Lower lobe of right lung (tissue), 2 donors: ENCODE measurements around the gene SNRPB2. TPM values are rescaled to one million over a fixed set of nuclear protein-coding genes. Genes with fewer than 3 reads are reported as not detected.

Experiments used
- ATAC-seq, 2 donors: fragments of 200-7000 bp; cut with Tn5 transposase; one replicate each; pipeline ENCODE4 v1.9.1; 2020 to 2022; ENCODE audit warnings: mild to moderate bottlenecking in 2 of 2, moderate library complexity in 2 of 2
- DNase-seq: peaks from one replicate; pipeline ENCODE4 v3.0.0-alpha.2; 2020
- H3K27ac ChIP-seq: fragments of 200-600 bp; one replicate; pipeline ENCODE4 v1.8.0; 2022
- H3K27me3 ChIP-seq: fragments of 200-600 bp; one replicate; pipeline ENCODE4 v1.8.0; 2022; ENCODE audit warnings: low read depth
- H3K36me3 ChIP-seq: fragments of 200-600 bp; one replicate; pipeline ENCODE4 v1.8.0; 2022; ENCODE audit warnings: mild to moderate bottlenecking
- H3K4me1 ChIP-seq: fragments of 200-600 bp; one replicate; pipeline ENCODE4 v1.8.0; 2022
- H3K4me3 ChIP-seq: fragments of 200-600 bp; one replicate; pipeline ENCODE4 v1.8.0; 2022; ENCODE audit warnings: mild to moderate bottlenecking
- H3K9me3 ChIP-seq: fragments of 200-600 bp; one replicate; pipeline ENCODE4 v1.8.0; 2022
- intact Hi-C: fragments of 100-400 bp; cut with DNase I; formaldehyde crosslinking; loops from one replicate; pipeline ENCODE4 v1.11.0; 2022
- total RNA-seq: library from RNA; stranded (reverse); fragmentation: NEBNext Ultra II Directional; extraction: Animal tissue kit (Norgen Biotek cat#: 25700); gene quantifications from one replicate; pipeline ENCODE4 v1.2.1, GENCODE V29; 2021
- TF ChIP-seq, protein P1 (sequence below): fragments of 200-600 bp; IDR thresholded peaks from one replicate; pipeline ENCODE4 v1.8.0; 2022; ENCODE audit warnings: antibody characterized with exemption, mild to moderate bottlenecking
- donor health status: DM: no; HTN: yes; CAD: no; lungs with severe emphysema.

Gene SNRPB2
- total RNA-seq, 1 donor from 2014 or later, result 44.6 TPM

DNA sequence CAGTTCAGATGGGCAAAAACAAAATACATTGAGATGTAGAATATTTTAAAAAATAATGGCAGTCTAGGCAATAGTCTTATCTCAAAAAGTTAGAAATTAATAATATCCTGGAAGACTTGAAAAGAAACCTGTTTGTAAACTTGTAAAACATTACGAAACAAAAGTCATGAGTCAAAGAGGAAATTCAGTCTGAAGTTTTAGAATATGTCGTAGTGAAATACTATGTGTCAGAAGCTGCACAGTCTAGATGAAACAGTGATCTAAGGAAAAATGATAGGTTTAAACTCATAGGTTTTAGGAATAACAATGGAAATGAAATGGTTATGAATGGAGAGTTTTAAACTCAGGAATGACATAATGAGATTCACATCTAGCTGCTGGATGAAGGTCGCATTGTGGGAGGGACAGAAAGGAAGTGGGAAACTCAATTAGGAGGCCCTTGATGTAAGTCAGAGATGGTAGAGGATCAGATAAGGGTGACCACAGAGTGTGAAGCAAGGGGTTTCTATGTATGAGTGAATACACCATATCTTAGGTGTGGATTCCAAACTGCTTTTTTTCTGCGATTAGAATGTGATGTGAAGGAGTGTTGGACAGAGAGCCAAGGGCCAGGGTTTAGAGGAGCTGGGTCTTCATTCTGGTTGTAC, 2.8 kb downstream of the SNRPB2 start:
- TF ChIP-seq, protein P1, sequence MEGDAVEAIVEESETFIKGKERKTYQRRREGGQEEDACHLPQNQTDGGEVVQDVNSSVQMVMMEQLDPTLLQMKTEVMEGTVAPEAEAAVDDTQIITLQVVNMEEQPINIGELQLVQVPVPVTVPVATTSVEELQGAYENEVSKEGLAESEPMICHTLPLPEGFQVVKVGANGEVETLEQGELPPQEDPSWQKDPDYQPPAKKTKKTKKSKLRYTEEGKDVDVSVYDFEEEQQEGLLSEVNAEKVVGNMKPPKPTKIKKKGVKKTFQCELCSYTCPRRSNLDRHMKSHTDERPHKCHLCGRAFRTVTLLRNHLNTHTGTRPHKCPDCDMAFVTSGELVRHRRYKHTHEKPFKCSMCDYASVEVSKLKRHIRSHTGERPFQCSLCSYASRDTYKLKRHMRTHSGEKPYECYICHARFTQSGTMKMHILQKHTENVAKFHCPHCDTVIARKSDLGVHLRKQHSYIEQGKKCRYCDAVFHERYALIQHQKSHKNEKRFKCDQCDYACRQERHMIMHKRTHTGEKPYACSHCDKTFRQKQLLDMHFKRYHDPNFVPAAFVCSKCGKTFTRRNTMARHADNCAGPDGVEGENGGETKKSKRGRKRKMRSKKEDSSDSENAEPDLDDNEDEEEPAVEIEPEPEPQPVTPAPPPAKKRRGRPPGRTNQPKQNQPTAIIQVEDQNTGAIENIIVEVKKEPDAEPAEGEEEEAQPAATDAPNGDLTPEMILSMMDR, result no peak
- Histone ChIP-seq H3K27me3 (peaks cover 3% of the 10 kb centered on the region), H3K36me3 (peaks cover 58% of the 10 kb centered on the region), H3K27ac (no peak overlapping the region), H3K9me3 (no peaks in the 10 kb centered on the region), H3K4me1 (peaks cover 12% of the 10 kb centered on the region), H3K4me3 (no peak overlapping the region)
- DNase-seq (no peak), ATAC-seq (no peak)
- intact Hi-C loops, result no loop called here

DNA sequence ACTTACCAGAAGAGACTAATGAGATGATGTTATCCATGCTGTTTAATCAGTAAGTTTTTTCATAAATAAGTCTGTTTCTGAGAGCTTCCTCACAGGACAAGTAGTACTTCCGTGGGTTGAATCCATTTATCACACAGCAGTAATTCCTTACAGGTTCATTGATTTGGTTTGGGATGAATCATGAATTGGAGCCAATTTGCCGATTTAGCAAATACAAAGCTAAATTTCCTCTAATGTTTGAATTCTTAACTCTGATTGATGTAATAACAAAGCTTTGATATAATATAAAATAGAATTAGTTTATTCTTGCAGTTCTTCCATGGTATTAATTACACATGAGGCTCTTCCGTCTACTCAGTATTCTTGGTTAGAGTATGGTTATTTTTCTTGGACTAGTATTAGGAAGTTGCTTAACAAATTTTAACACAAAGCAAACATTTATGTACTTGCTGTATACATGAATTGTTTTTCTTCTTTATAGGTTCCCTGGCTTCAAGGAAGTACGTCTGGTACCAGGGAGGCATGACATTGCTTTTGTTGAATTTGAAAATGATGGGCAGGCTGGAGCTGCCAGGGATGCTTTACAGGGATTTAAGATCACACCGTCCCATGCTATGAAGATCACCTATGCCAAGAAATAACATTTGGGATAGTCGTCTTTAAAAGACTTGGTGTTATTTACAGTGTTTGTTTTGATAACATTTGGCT, 10.7 kb downstream of the SNRPB2 start:
- no peak for ATAC-seq
- intact Hi-C loops, result no loop called here
- no peak overlapping the region for H3K4me3 ChIP-seq

DNA sequence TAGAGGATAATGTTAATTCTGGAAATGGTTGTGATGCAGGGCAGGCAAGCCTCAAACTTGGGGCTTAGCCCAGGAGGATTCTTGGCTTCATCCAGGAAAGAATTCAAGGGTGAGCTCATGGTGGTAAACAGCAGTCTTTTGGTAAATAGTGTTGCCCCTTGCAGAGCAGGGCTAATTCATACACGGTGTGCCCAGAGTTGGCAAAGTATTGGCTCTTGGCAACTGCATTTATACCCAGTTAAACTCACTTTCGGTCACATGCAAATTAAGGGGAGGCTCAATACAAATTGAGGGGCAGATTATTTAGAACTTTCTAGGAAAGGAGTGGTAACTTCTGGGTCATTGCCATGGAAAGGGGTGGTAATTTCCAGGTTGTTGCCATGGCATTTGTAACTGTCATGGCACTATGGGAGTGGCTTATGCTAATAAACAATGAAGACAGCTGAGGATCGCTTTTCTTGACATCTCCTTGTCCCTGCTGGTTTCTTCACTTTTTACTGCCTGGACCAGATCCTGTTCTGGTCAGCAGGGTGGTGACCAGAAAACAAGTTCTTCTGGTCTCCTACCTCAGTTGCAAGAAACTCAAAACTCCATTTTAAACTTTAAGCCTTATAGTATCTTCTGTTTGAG, 14.5 kb downstream of the SNRPB2 start:
- TF ChIP-seq, protein P1, result no peak
- Histone ChIP-seq H3K27ac (no peak overlapping the region), H3K4me3 (no peak overlapping the region), H3K4me1 (no peaks in the 10 kb centered on the region), H3K27me3 (no peaks in the 10 kb centered on the region), H3K9me3 (no peaks in the 10 kb centered on the region), H3K36me3 (peaks cover 34% of the 10 kb centered on the region)
- DNase-seq, result no peak
- intact Hi-C loops, result no loop called here
- ATAC-seq, result no peak

More for the DNA sequence above, 10.7 kb downstream of the SNRPB2 start:
- TF ChIP-seq, protein P1, result no peak
- DNase-seq, result no peak
- Histone ChIP-seq H3K27ac (no peak overlapping the region), H3K36me3 (peaks cover 71% of the 10 kb centered on the region), H3K4me1 (no peaks in the 10 kb centered on the region), H3K9me3 (no peaks in the 10 kb centered on the region), H3K27me3 (no peaks in the 10 kb centered on the region)

DNA sequence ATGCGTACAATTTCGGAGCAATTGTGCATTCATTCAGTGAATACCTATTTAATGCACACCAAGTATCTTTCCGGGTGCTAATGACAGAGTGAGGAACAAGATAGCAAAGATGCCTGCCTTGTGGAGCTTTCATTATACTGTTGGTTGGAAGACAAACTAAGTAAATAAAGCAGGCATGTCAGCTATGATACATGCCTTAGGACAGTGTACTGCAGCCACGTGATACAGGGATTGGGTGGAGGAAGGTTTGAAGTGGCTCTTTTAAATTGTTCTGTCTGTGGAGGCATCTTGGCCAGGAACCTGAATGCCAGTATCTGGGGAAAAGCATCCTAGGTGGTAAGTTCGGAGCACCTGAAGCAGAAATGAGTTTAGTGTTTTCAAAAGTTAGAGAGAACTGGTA, 15.4 kb downstream of the SNRPB2 start:
- Histone ChIP-seq H3K4me1 (no peaks in the 10 kb centered on the region), H3K9me3 (no peaks in the 10 kb centered on the region), H3K27me3 (no peaks in the 10 kb centered on the region), H3K4me3 (no peak overlapping the region), H3K36me3 (peaks cover 24% of the 10 kb centered on the region), H3K27ac (no peak overlapping the region)
- intact Hi-C loops, result no loop called here
- no peak for DNase-seq
- no peak for ATAC-seq
- TF ChIP-seq, protein P1, result no peak

DNA sequence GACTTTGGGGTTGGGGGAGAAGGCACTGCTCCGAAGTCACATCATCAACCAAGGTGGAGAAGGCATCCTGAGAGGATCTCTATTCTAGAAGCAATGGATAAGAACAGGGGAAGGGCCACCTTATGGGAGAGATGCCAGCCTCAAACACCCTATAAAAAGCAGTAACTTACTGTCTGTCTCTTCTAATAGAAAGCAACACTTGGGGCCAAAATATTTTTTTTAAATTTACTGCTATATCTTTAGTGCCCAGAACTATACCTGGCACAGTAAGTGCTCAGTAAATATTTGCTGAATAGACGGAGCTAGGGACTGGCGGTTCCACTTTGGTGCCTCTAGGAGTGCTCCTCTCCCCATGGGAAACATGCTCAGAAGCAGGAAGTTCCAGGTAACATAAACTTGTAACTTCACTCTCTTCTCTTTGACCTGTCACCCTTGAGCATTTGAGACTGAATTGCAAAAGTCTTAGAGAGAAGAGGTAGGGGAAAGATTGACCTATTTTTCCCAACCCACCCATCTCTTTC, 17.5 kb downstream of the SNRPB2 start:
- intact Hi-C loops, result no loop called here
- Histone ChIP-seq H3K27ac (no peak overlapping the region), H3K36me3 (peaks cover 3% of the 10 kb centered on the region), H3K4me3 (no peak overlapping the region), H3K27me3 (no peaks in the 10 kb centered on the region), H3K4me1 (no peaks in the 10 kb centered on the region), H3K9me3 (no peaks in the 10 kb centered on the region)
- ATAC-seq (peak; percentile 77 to 78), DNase-seq (no peak)
- TF ChIP-seq, protein P1, result peak; percentile 6
